PFSK-1 (cell line): ENCODE data around the gene ABHD18.

Source experiments
- FOXP2 ChIP-seq: optimal IDR thresholded peaks from 2 replicates; pipeline ENCODE3; 2011; ENCODE audit warnings: borderline replicate concordance, control low read depth, inconsistent platforms; ENCODE audit not compliant: insufficient read depth; ENCODE audit errors: extremely low read length, extremely low read depth
- POLR2AphosphoS5 ChIP-seq: IDR thresholded peaks from 2 replicates; pipeline ENCODE4 v1.6.1; 2012; ENCODE audit warnings: low read depth, mild to moderate bottlenecking, control low read depth, low read length, moderate library complexity
- SIN3A ChIP-seq: IDR thresholded peaks from 2 replicates; pipeline ENCODE4 v1.6.1; 2012; ENCODE audit warnings: mild to moderate bottlenecking, low read length, moderate library complexity, borderline replicate concordance; ENCODE audit not compliant: insufficient read depth
- TAF1 ChIP-seq: IDR thresholded peaks from 2 replicates; pipeline ENCODE4 v1.6.1; 2012; ENCODE audit warnings: low read length, control low read depth, borderline replicate concordance; ENCODE audit not compliant: insufficient read depth
- TF ChIP-seq, protein P1 (sequence below), 2 experiments: IDR thresholded peaks; 2 replicates each; pipeline versions ENCODE4 v1.6.1 to v1.8.0; 2011 to 2012; ENCODE audit warnings: low read depth in 2 of 2, low read length in 2 of 2, control low read depth in 1 of 2, inconsistent platforms in 1 of 2, mild to moderate bottlenecking in 1 of 2, moderate library complexity in 1 of 2; ENCODE audit not compliant: insufficient read depth in 1 of 2

Gene ABHD18

GRCh38 chr4:128061566-128062536 is 96.6 kb downstream of the ABHD18 start:
- TF ChIP-seq POLR2AphosphoS5 = no peak
- TF ChIP-seq, protein P1, sequence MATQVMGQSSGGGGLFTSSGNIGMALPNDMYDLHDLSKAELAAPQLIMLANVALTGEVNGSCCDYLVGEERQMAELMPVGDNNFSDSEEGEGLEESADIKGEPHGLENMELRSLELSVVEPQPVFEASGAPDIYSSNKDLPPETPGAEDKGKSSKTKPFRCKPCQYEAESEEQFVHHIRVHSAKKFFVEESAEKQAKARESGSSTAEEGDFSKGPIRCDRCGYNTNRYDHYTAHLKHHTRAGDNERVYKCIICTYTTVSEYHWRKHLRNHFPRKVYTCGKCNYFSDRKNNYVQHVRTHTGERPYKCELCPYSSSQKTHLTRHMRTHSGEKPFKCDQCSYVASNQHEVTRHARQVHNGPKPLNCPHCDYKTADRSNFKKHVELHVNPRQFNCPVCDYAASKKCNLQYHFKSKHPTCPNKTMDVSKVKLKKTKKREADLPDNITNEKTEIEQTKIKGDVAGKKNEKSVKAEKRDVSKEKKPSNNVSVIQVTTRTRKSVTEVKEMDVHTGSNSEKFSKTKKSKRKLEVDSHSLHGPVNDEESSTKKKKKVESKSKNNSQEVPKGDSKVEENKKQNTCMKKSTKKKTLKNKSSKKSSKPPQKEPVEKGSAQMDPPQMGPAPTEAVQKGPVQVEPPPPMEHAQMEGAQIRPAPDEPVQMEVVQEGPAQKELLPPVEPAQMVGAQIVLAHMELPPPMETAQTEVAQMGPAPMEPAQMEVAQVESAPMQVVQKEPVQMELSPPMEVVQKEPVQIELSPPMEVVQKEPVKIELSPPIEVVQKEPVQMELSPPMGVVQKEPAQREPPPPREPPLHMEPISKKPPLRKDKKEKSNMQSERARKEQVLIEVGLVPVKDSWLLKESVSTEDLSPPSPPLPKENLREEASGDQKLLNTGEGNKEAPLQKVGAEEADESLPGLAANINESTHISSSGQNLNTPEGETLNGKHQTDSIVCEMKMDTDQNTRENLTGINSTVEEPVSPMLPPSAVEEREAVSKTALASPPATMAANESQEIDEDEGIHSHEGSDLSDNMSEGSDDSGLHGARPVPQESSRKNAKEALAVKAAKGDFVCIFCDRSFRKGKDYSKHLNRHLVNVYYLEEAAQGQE (IDR thresholded peaks at IDR 0.05; ENCODE audit: insufficient read depth in 1 of 2, low read depth in 2 of 2, low read length in 2 of 2) = no peak
- TF ChIP-seq FOXP2 = no peak
- no peak for TF ChIP-seq SIN3A
- TF ChIP-seq TAF1 = no peak

- TF ChIP-seq TAF1 (no peak), FOXP2 (no peak), SIN3A (no peak), POLR2AphosphoS5 (no peak)
Measured at GRCh38 chr4:128068918-128069317, 103.7 kb downstream of the ABHD18 start.

GRCh38 chr4:128076464-128076863 is 111.3 kb downstream of the ABHD18 start:
- no peak for TF ChIP-seq TAF1
- TF ChIP-seq, protein P1 (IDR thresholded peaks at IDR 0.05; ENCODE audit: insufficient read depth in 1 of 2, low read depth in 2 of 2, low read length in 2 of 2) = no peak
- no peak for TF ChIP-seq SIN3A
- no peak for TF ChIP-seq FOXP2
- no peak for TF ChIP-seq POLR2AphosphoS5
